HCT116 (cell line): ENCODE results near the gene CA12.

Experiments used
- ATF3 ChIP-seq: IDR thresholded peaks from 2 replicates; pipeline ENCODE4 v1.6.1; 2012
- CEBPB ChIP-seq: IDR thresholded peaks from 2 replicates; pipeline ENCODE4 v1.6.1; 2012; ENCODE audit warnings: low read depth
- CTCF ChIP-seq, 3 experiments: fragments of 200-600 bp in 1 of 3; sonication (generic) in 1 of 3; IDR thresholded peaks in 2 of 3; conservative IDR thresholded peaks in 1 of 3; 2 replicates each; pipeline ENCODE4 v1.5.1; 2012 to 2017; ENCODE audit warnings: low read depth in 2 of 3, low read length in 2 of 3, antibody characterized with exemption in 1 of 3, borderline replicate concordance in 1 of 3, control low read depth in 1 of 3, mild to moderate bottlenecking in 1 of 3, mixed read lengths in 1 of 3, mixed run types in 1 of 3, moderate library complexity in 1 of 3; ENCODE audit not compliant: insufficient read depth in 1 of 3
- EGR1 ChIP-seq: IDR thresholded peaks from 2 replicates; pipeline ENCODE4 v1.6.1; 2012; ENCODE audit warnings: low read depth
- EZH2 ChIP-seq: fragments of 200-600 bp; sonication (generic); IDR thresholded peaks from 2 replicates; pipeline ENCODE4 v1.6.1; 2017; ENCODE audit warnings: antibody characterized with exemption, mixed run types
- POLR2A ChIP-seq: IDR thresholded peaks from 2 replicates; pipeline ENCODE4 v1.7.0; 2011; ENCODE audit warnings: borderline replicate concordance; ENCODE audit not compliant: insufficient read depth, insufficient read length; ENCODE audit errors: extremely low read depth
- RAD21 ChIP-seq: IDR thresholded peaks from 2 replicates; pipeline ENCODE4 v1.6.1; 2012; ENCODE audit warnings: low read depth, mild to moderate bottlenecking
- SRF ChIP-seq: IDR thresholded peaks from 2 replicates; pipeline ENCODE4 v1.6.1; 2012; ENCODE audit warnings: low read depth
- TCF7L2 ChIP-seq: IDR thresholded peaks from 2 replicates; pipeline ENCODE4 v1.7.0; 2011; ENCODE audit warnings: borderline replicate concordance, inconsistent platforms; ENCODE audit not compliant: insufficient read depth, insufficient read length; ENCODE audit errors: extremely low read depth
- YY1 ChIP-seq: IDR thresholded peaks from 2 replicates; pipeline ENCODE4 v1.6.1; 2011; ENCODE audit warnings: low read length, low read depth, moderate library complexity, mild to moderate bottlenecking; ENCODE audit not compliant: insufficient replicate concordance; ENCODE audit errors: extremely low read depth
- ZBTB33 ChIP-seq: IDR thresholded peaks from 2 replicates; pipeline ENCODE4 v1.6.1; 2011; ENCODE audit warnings: mild to moderate bottlenecking, low read length, moderate library complexity; ENCODE audit not compliant: insufficient replicate concordance; ENCODE audit errors: extremely low read depth

GRCh38 chr15:63378946-63379345 is 2.7 kb downstream of the CA12 start:
- no peak for TF ChIP-seq CTCF (IDR thresholded peaks at IDR 0.05 in 2 of 3, conservative IDR thresholded peaks at IDR 0.05 in 1 of 3; ENCODE audit: borderline replicate concordance in 1 of 3, insufficient read depth in 1 of 3, low read depth in 2 of 3, low read length in 2 of 3)
- no peak for TF ChIP-seq EZH2
- no peak for TF ChIP-seq TCF7L2
- TF ChIP-seq RAD21 = no peak
- no peak for TF ChIP-seq CEBPB
- no peak for TF ChIP-seq POLR2A
- TF ChIP-seq EGR1 = no peak
- TF ChIP-seq ATF3 = no peak
- TF ChIP-seq YY1 = no peak
- TF ChIP-seq SRF = no peak
- no peak for TF ChIP-seq ZBTB33
